Keratinocyte (primary cell): ENCODE measurements around the gene MBP.

Source experiments
- CTCF ChIP-seq, 3 experiments: IDR thresholded peaks in 1 of 3; conservative IDR thresholded peaks in 1 of 3; optimal IDR thresholded peaks in 1 of 3; 2 replicates in 2 of 3; 3 replicates in 1 of 3; pipeline versions ENCODE3 to v1.5.1; 2011; ENCODE audit warnings: low read length in 3 of 3, mild to moderate bottlenecking in 3 of 3, moderate library complexity in 2 of 3, control low read depth in 1 of 3, inconsistent platforms in 1 of 3; ENCODE audit not compliant: insufficient read depth in 2 of 3; ENCODE audit errors: extremely low read depth in 1 of 3
- EZH2 ChIP-seq: IDR thresholded peaks from one replicate; pipeline ENCODE4 v1.6.1; 2012; ENCODE audit warnings: inconsistent platforms, mild to moderate bottlenecking, low read length, moderate library complexity

- TF ChIP-seq EZH2 (no peak), CTCF (optimal IDR thresholded peaks at IDR 0.05 in 1 of 3, IDR thresholded peaks at IDR 0.05 in 1 of 3, conservative IDR thresholded peaks at IDR 0.05 in 1 of 3; ENCODE audit: extremely low read depth in 1 of 3, insufficient read depth in 2 of 3, low read length in 3 of 3) (no peak)
These were observed 51.2 kb downstream of the MBP start for GRCh38 chr18:77081390-77081778.
